SK-N-SH treated with all-trans-retinoic acid at 6 μM for 48 hours (cell line): ENCODE measurements around the gene KIAA1217.

ENCODE experiments used
- ATAC-seq: fragments of 200-7000 bp; cut with Tn5 transposase; 3 replicates; pipeline ENCODE4 v1.9.1; 2020; ENCODE audit warnings: mild to moderate bottlenecking, moderate library complexity
- ARNTL ChIP-seq: fragments of 450-650 bp; formaldehyde crosslinking; IDR thresholded peaks from 2 replicates; pipeline ENCODE4 v1.5.0; 2020; ENCODE audit warnings: low read depth, mild to moderate bottlenecking, moderate library complexity, borderline replicate concordance
- CSDC2 ChIP-seq: fragments of 250-450 bp; sonication (Bioruptor Pico); IDR thresholded peaks from 2 replicates; pipeline ENCODE4 v1.5.0; 2020; ENCODE audit warnings: mild to moderate bottlenecking, moderate library complexity
- ESRRG ChIP-seq: fragments of 250-450 bp; sonication (Bioruptor Pico); IDR thresholded peaks from 2 replicates; pipeline ENCODE4 v1.6.1; 2021; ENCODE audit warnings: mild to moderate bottlenecking
- GLIS3 ChIP-seq: fragments of 250-450 bp; sonication (Bioruptor Pico); IDR thresholded peaks from 2 replicates; pipeline ENCODE4 v1.5.0; 2020; ENCODE audit warnings: mild to moderate bottlenecking, moderate library complexity
- ISL1 ChIP-seq: fragments of 250-450 bp; sonication (Bioruptor Pico); IDR thresholded peaks from 2 replicates; pipeline ENCODE4 v2.1.2; 2022; ENCODE audit warnings: mild to moderate bottlenecking, moderate library complexity
- OSR1 ChIP-seq: fragments of 250-450 bp; sonication (Bioruptor Pico); IDR thresholded peaks from 2 replicates; pipeline ENCODE4 v1.8.0; 2022; ENCODE audit warnings: moderate library complexity, mild to moderate bottlenecking, inconsistent platforms
- PPARA ChIP-seq: fragments of 250-450 bp; sonication (Bioruptor Pico); IDR thresholded peaks from 2 replicates; pipeline ENCODE4 v1.5.0; 2020; ENCODE audit warnings: mild to moderate bottlenecking, borderline replicate concordance
- RARB ChIP-seq: fragments of 250-450 bp; sonication (Bioruptor Pico); IDR thresholded peaks from 2 replicates; pipeline ENCODE4 v1.8.0; 2021; ENCODE audit warnings: mild to moderate bottlenecking, moderate library complexity
- SNAI2 ChIP-seq: fragments of 250-450 bp; sonication (Bioruptor Pico); IDR thresholded peaks from 2 replicates; pipeline ENCODE4 v1.5.0; 2020; ENCODE audit warnings: mild to moderate bottlenecking, moderate library complexity
- TOX ChIP-seq: fragments of 250-450 bp; sonication (Bioruptor Pico); IDR thresholded peaks from 2 replicates; pipeline ENCODE4 v1.8.0; 2021; ENCODE audit warnings: mild to moderate bottlenecking, moderate library complexity, borderline replicate concordance
- ZC3H10 ChIP-seq: fragments of 250-450 bp; sonication (Bioruptor Pico); IDR thresholded peaks from 2 replicates; pipeline ENCODE4 v1.5.1; 2021; ENCODE audit warnings: mild to moderate bottlenecking, moderate library complexity
- ZFP3 ChIP-seq: fragments of 250-450 bp; sonication (Bioruptor Pico); IDR thresholded peaks from 2 replicates; pipeline ENCODE4 v1.5.0; 2020; ENCODE audit warnings: mild to moderate bottlenecking, moderate library complexity
- ZFP30 ChIP-seq: fragments of 450-650 bp; formaldehyde crosslinking; IDR thresholded peaks from 2 replicates; pipeline ENCODE4 v1.5.0; 2022; ENCODE audit warnings: mild to moderate bottlenecking, moderate library complexity
- ZNF565 ChIP-seq: fragments of 450-650 bp; formaldehyde crosslinking; conservative IDR thresholded peaks from 2 replicates; pipeline ENCODE4 v1.5.0; 2020; ENCODE audit warnings: low read depth, mild to moderate bottlenecking, moderate library complexity
- ZNF70 ChIP-seq: fragments of 450-650 bp; formaldehyde crosslinking; IDR thresholded peaks from 2 replicates; pipeline ENCODE4 v1.5.0; 2020; ENCODE audit warnings: mild to moderate bottlenecking, moderate library complexity
- ZNF8 ChIP-seq: fragments of 450-650 bp; formaldehyde crosslinking; IDR thresholded peaks from 2 replicates; pipeline ENCODE4 v1.5.0; 2020; ENCODE audit warnings: mild to moderate bottlenecking, moderate library complexity
- TF ChIP-seq, protein P1 (sequence below): fragments of 250-450 bp; sonication (Bioruptor Pico); IDR thresholded peaks from 2 replicates; pipeline ENCODE4 v1.5.0; 2020; ENCODE audit warnings: mild to moderate bottlenecking, moderate library complexity
- TF ChIP-seq, protein P2 (sequence below): fragments of 250-450 bp; sonication (Bioruptor Pico); IDR thresholded peaks from 2 replicates; pipeline ENCODE4 v1.5.1; 2021; ENCODE audit warnings: mild to moderate bottlenecking, moderate library complexity
- TF ChIP-seq, protein P3 (sequence below): fragments of 250-450 bp; sonication (Bioruptor Pico); IDR thresholded peaks from 2 replicates; pipeline ENCODE4 v1.8.0; 2020; ENCODE audit warnings: mild to moderate bottlenecking, moderate library complexity, borderline replicate concordance
- TF ChIP-seq, protein P4 (sequence below): fragments of 250-450 bp; sonication (Bioruptor Pico); IDR thresholded peaks from 2 replicates; pipeline ENCODE4 v1.5.1; 2020; ENCODE audit warnings: low read depth, mild to moderate bottlenecking, moderate library complexity
- TF ChIP-seq, protein P5 (sequence below): fragments of 250-450 bp; sonication (Bioruptor Pico); IDR thresholded peaks from 2 replicates; pipeline ENCODE4 v1.8.0; 2021; ENCODE audit warnings: low read depth, mild to moderate bottlenecking, moderate library complexity, borderline replicate concordance

Gene KIAA1217

DNA sequence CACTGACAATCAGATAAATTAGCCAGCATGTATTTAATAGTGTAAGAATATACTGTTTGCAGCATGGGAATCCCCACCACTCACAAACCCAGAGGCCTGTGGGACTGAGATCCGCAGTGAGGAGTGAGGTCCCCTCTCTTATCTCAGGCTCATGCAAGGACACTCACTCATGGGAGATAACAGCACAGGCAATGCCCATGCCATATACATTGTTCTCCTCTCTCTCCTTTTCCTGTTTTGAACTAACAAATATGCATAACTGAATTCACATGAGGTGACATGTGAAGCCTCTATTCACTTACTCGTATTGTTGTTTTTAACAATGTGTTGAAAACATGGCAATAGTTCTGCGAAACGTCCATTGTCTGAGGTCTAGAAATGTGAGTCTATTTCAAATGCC, 284.2 kb downstream of the KIAA1217 start:
- TF ChIP-seq ZNF565 (CRISPR knock-in tag) (no peak), ZFP30 (CRISPR knock-in tag) (no peak), CSDC2 (CRISPR knock-in tag) (no peak), OSR1 (no peak), ESRRG (no peak), RARB (CRISPR knock-in tag) (no peak), ZNF8 (no peak), ARNTL (CRISPR knock-in tag) (no peak), TOX (no peak)
- TF ChIP-seq, protein P1, sequence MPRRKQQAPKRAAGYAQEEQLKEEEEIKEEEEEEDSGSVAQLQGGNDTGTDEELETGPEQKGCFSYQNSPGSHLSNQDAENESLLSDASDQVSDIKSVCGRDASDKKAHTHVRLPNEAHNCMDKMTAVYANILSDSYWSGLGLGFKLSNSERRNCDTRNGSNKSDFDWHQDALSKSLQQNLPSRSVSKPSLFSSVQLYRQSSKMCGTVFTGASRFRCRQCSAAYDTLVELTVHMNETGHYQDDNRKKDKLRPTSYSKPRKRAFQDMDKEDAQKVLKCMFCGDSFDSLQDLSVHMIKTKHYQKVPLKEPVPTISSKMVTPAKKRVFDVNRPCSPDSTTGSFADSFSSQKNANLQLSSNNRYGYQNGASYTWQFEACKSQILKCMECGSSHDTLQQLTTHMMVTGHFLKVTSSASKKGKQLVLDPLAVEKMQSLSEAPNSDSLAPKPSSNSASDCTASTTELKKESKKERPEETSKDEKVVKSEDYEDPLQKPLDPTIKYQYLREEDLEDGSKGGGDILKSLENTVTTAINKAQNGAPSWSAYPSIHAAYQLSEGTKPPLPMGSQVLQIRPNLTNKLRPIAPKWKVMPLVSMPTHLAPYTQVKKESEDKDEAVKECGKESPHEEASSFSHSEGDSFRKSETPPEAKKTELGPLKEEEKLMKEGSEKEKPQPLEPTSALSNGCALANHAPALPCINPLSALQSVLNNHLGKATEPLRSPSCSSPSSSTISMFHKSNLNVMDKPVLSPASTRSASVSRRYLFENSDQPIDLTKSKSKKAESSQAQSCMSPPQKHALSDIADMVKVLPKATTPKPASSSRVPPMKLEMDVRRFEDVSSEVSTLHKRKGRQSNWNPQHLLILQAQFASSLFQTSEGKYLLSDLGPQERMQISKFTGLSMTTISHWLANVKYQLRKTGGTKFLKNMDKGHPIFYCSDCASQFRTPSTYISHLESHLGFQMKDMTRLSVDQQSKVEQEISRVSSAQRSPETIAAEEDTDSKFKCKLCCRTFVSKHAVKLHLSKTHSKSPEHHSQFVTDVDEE (CRISPR knock-in tag), result no peak
- TF ChIP-seq, protein P2, sequence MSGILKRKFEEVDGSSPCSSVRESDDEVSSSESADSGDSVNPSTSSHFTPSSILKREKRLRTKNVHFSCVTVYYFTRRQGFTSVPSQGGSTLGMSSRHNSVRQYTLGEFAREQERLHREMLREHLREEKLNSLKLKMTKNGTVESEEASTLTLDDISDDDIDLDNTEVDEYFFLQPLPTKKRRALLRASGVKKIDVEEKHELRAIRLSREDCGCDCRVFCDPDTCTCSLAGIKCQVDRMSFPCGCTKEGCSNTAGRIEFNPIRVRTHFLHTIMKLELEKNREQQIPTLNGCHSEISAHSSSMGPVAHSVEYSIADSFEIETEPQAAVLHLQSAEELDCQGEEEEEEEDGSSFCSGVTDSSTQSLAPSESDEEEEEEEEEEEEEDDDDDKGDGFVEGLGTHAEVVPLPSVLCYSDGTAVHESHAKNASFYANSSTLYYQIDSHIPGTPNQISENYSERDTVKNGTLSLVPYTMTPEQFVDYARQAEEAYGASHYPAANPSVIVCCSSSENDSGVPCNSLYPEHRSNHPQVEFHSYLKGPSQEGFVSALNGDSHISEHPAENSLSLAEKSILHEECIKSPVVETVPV, result no peak
- TF ChIP-seq, protein P3, sequence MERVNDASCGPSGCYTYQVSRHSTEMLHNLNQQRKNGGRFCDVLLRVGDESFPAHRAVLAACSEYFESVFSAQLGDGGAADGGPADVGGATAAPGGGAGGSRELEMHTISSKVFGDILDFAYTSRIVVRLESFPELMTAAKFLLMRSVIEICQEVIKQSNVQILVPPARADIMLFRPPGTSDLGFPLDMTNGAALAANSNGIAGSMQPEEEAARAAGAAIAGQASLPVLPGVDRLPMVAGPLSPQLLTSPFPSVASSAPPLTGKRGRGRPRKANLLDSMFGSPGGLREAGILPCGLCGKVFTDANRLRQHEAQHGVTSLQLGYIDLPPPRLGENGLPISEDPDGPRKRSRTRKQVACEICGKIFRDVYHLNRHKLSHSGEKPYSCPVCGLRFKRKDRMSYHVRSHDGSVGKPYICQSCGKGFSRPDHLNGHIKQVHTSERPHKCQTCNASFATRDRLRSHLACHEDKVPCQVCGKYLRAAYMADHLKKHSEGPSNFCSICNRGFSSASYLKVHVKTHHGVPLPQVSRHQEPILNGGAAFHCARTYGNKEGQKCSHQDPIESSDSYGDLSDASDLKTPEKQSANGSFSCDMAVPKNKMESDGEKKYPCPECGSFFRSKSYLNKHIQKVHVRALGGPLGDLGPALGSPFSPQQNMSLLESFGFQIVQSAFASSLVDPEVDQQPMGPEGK (CRISPR knock-in tag), result no peak
- TF ChIP-seq, all 23 proteins: peak for 0
- ATAC-seq, result no peak

DNA sequence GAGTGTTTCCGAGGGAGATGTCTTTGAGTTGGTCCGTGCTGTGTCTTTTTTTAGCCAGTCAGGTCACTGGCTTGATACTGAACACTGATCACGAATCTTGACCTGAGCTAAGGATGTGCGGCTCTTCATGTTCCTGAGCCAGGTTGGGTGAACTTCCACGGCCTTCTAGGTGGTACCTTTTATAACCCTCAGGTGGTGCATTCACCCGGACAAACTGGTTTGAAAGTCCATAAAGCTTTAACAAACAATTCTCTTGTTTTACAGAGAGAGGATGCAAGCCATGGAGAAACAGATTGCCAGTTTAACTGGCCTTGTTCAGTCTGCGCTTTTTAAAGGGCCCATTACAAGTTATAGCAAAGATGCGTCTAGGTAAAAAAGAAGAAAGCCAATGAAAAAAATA, 285.3 kb downstream of the KIAA1217 start:
- no peak for TF ChIP-seq ZNF8
- no peak for TF ChIP-seq ISL1
- TF ChIP-seq TOX, result no peak
- ATAC-seq, result no peak

DNA sequence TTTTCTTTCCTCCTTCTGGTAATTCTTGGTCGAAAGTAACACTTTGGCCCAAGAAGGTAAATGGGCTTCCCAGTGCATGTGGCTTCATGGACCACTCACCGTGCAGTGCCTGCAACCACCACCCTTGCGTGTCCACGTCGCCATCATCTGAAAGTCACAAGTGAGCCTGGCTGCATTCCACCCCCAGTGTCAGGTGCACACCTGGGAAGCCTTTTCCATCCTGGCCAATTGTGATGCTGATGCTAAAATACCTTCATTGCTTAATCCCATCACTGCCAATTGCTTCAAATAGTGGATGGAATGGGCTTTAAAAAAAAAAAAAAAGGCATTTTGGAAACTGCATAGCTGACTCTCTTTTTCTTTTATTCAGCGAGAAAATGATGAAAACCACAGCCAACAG, 285.8 kb downstream of the KIAA1217 start:
- no peak for ATAC-seq
- no peak for TF ChIP-seq ZNF8
- TF ChIP-seq, protein P3 (CRISPR knock-in tag), result no peak
- no peak for TF ChIP-seq ZFP30 (CRISPR knock-in tag)
- no peak for TF ChIP-seq TOX
- TF ChIP-seq PPARA (CRISPR knock-in tag), result no peak
- TF ChIP-seq, protein P4, sequence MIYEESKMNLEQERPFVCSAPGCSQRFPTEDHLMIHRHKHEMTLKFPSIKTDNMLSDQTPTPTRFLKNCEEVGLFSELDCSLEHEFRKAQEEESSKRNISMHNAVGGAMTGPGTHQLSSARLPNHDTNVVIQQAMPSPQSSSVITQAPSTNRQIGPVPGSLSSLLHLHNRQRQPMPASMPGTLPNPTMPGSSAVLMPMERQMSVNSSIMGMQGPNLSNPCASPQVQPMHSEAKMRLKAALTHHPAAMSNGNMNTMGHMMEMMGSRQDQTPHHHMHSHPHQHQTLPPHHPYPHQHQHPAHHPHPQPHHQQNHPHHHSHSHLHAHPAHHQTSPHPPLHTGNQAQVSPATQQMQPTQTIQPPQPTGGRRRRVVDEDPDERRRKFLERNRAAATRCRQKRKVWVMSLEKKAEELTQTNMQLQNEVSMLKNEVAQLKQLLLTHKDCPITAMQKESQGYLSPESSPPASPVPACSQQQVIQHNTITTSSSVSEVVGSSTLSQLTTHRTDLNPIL (CRISPR knock-in tag), result no peak
- no peak for TF ChIP-seq ZNF70 (CRISPR knock-in tag)
- TF ChIP-seq ZNF565 (CRISPR knock-in tag), result no peak
- no peak for TF ChIP-seq ARNTL (CRISPR knock-in tag)
- TF ChIP-seq CSDC2 (CRISPR knock-in tag), result no peak
- no peak for TF ChIP-seq GLIS3
- no peak for TF ChIP-seq OSR1
- TF ChIP-seq, protein P5, sequence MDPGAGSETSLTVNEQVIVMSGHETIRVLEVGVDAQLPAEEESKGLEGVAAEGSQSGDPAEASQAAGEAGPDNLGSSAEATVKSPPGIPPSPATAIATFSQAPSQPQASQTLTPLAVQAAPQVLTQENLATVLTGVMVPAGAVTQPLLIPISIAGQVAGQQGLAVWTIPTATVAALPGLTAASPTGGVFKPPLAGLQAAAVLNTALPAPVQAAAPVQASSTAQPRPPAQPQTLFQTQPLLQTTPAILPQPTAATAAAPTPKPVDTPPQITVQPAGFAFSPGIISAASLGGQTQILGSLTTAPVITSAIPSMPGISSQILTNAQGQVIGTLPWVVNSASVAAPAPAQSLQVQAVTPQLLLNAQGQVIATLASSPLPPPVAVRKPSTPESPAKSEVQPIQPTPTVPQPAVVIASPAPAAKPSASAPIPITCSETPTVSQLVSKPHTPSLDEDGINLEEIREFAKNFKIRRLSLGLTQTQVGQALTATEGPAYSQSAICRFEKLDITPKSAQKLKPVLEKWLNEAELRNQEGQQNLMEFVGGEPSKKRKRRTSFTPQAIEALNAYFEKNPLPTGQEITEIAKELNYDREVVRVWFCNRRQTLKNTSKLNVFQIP, result no peak
- no peak for TF ChIP-seq SNAI2 (CRISPR knock-in tag)
- no peak for TF ChIP-seq ZC3H10
- no peak for TF ChIP-seq ZFP3
